CD4-positive, alpha-beta memory T cell (primary cell): Measurements from ENCODE around the gene ZNF735. TPM values are rescaled to one million over a fixed set of nuclear protein-coding genes. Genes with fewer than 3 reads are reported as not detected.
"Not testable (repeated sequence)": the region's sequence is repeated elsewhere in the genome, so short reads cannot be mapped to it uniquely, and the experiment has no call there.

Source experiments
- CTCF ChIA-PET: fragments of 350-600 bp; sonication (Branson Sonifier 250); formaldehyde crosslinking; loops from one replicate; lab custom pipeline; 2021; ENCODE audit warnings: inconsistent platforms; ENCODE audit not compliant: partially characterized antibody; lab: Charles Lee
- POLR2A ChIA-PET: fragments of 350-600 bp; sonication (Branson Sonifier 250); formaldehyde crosslinking; loops from one replicate; lab custom pipeline; 2021; ENCODE audit not compliant: partially characterized antibody; lab: Charles Lee
- DNase-seq, 5 donors: peaks; one replicate each; pipeline versions ENCODE4 v3.0.0 to v3.0.0-alpha.2; 2020 to 2022; ENCODE audit warnings: mixed read lengths in 1 of 5
- H3K27ac ChIP-seq: one replicate; pipeline ENCODE4 v1.7.0; 2013; ENCODE audit warnings: low read depth, low read length
- H3K27me3 ChIP-seq: 2 replicates; pipeline ENCODE4 v1.7.0; 2013; ENCODE audit warnings: mild to moderate bottlenecking, low read length, moderate library complexity; ENCODE audit not compliant: insufficient read depth
- H3K36me3 ChIP-seq: 2 replicates; pipeline ENCODE4 v1.7.0; 2013; ENCODE audit warnings: mild to moderate bottlenecking, low read length, moderate library complexity; ENCODE audit not compliant: insufficient read depth
- H3K4me1 ChIP-seq: 2 replicates; pipeline ENCODE4 v1.7.0; 2013; ENCODE audit warnings: mild to moderate bottlenecking, low read length, moderate library complexity; ENCODE audit not compliant: insufficient read depth
- H3K4me3 ChIP-seq, 2 donors: one replicate each; pipeline ENCODE4 v1.7.0; 2013; ENCODE audit warnings: low read length in 2 of 2, mild to moderate bottlenecking in 1 of 2
- H3K9me3 ChIP-seq, 2 donors: one replicate each; pipeline ENCODE4 v1.7.0; 2013; ENCODE audit warnings: low read length in 2 of 2, control low read depth in 1 of 2; ENCODE audit not compliant: control insufficient read depth in 1 of 2
- H3K27ac Mint-ChIP-seq, 7 donors: one replicate each; pipeline ENCODE4 v1.8.0; 2020 to 2021; ENCODE audit warnings: mixed read lengths in 7 of 7, mild to moderate bottlenecking in 6 of 7, inconsistent platforms in 3 of 7, moderate library complexity in 3 of 7
- H3K27me3 Mint-ChIP-seq, 2 donors: one replicate each; pipeline ENCODE4 v1.8.0; 2020 to 2021; ENCODE audit warnings: mixed read lengths in 2 of 2
- H3K36me3 Mint-ChIP-seq, 2 donors: one replicate each; pipeline ENCODE4 v1.8.0; 2020 to 2021; ENCODE audit warnings: mixed read lengths in 2 of 2, inconsistent platforms in 1 of 2, mild to moderate bottlenecking in 1 of 2
- H3K4me1 Mint-ChIP-seq, 4 donors: one replicate each; pipeline ENCODE4 v1.8.0; 2020 to 2021; ENCODE audit warnings: mixed read lengths in 4 of 4, mild to moderate bottlenecking in 1 of 4
- H3K4me3 Mint-ChIP-seq, 8 donors: one replicate each; pipeline ENCODE4 v1.8.0; 2020 to 2021; ENCODE audit warnings: mixed read lengths in 8 of 8, mild to moderate bottlenecking in 7 of 8, moderate library complexity in 6 of 8, inconsistent platforms in 3 of 8
- H3K9me3 Mint-ChIP-seq, 8 donors: one replicate each; pipeline ENCODE4 v1.8.0; 2020 to 2021; ENCODE audit warnings: mixed read lengths in 8 of 8, mild to moderate bottlenecking in 5 of 8, inconsistent platforms in 3 of 8, moderate library complexity in 1 of 8
- intact Hi-C: fragments of 100-400 bp; cut with micrococcal nuclease; formaldehyde crosslinking; loops from one replicate; pipeline ENCODE4 v1.15.1; 2023
- polyA plus RNA-seq, 2 donors: library from polyadenylated mRNA; unstranded; fragments of 300-500 nt; fragmentation: Illumina TruSeq; gene quantifications; one replicate each; pipeline ENCODE4 v1.2.3, GENCODE V29; 2021
- total RNA-seq, 2 experiments: library from RNA; stranded (reverse); gene quantifications; one replicate each; pipeline ENCODE4 v1.2.3, GENCODE V29; 2021

The ZNF735 gene
- total and polyA plus RNA-seq, 4 experiments from 2014 or later, result not detected

DNA sequence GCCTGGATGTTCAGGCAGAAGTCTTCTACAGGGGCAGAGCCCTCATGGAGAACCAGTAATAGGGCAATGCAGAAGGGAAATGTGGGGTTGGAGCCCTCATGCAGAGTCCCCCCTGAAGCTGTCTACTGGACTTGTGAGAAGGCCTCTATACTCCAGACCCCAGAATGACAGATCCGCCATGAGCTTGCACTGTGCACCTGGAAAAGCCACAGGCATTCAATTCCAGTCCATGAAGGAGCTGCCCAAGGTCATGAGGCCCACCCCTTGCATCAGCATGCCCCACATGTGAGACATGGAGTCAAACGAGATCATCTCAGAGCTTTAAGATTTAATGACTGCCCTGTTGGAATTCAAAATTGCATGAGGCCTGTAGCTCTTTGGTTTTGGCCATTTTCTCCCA, 16.4 kb downstream of the ZNF735 start:
- Histone ChIP-seq H3K36me3 (no peaks in the 10 kb centered on the region), H3K27ac (no peak overlapping the region), H3K27me3 (no peaks in the 10 kb centered on the region), H3K9me3 (no peaks in the 10 kb centered on the region), H3K4me3 (no peak overlapping the region), H3K4me1 (no peaks in the 10 kb centered on the region)
- no peak for DNase-seq
- Mint-ChIP-seq H3K27ac (no peak overlapping the region), H3K4me3 (no peak overlapping the region), H3K9me3 (peaks cover 10 to 80% (median 59%) of the 10 kb centered on the region in 8 donors), H3K36me3 (peaks cover 3 to 4% of the 10 kb centered on the region in 2 donors), H3K4me1 (no peaks in the 10 kb centered on the region), H3K27me3 (no peaks in the 10 kb centered on the region)
- ChIA-PET CTCF (no interaction called here), POLR2A (no interaction called here)
- intact Hi-C loops, result no loop called here

GRCh38 chr7:64228174-64228573, 21.2 kb downstream of the ZNF735 start, which contains the start of gene ZNF679:
TSS of gene ZNF679 (plus strand) at chr7:64228474. CDS start at chr7:64249118, 20,644 bp downstream.
- H3K4me1 Mint-ChIP-seq, POLR2A ChIA-PET, H3K36me3 Mint-ChIP-seq, H3K27me3 ChIP-seq, H3K27ac Mint-ChIP-seq, H3K4me3 ChIP-seq, H3K36me3 ChIP-seq, CTCF ChIA-PET, intact Hi-C loops, H3K4me1 ChIP-seq, DNase-seq, H3K27me3 Mint-ChIP-seq, H3K9me3 ChIP-seq, H3K27ac ChIP-seq, H3K4me3 Mint-ChIP-seq: not testable (repeated sequence)
- H3K9me3 Mint-ChIP-seq, result peaks cover 22 to 55% (median 35%) of the 10 kb centered on the region in 8 donors

DNA sequence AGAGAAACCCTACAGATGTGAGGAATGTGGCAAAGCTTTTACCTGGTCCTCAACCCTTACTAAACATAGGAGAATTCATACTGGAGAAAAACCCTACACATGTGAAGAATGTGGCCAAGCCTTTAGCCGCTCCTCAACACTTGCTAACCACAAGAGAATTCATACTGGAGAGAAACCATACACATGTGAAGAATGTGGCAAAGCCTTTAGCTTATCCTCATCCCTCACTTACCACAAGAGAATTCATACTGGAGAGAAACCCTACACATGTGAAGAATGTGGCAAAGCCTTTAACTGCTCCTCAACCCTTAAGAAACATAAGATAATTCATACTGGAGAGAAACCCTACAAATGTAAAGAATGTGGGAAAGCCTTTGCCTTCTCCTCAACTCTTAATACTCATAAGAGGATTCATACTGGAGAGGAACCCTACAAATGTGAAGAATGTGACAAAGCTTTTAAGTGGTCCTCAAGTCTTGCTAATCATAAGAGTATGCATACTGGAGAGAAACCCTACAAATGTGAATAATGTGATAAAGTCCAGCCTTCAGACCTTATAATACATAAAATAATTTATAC, 59.4 kb downstream of the ZNF735 start:
- Histone ChIP-seq H3K4me3 (no peak overlapping the region), H3K36me3 (no peaks in the 10 kb centered on the region), H3K4me1 (no peaks in the 10 kb centered on the region), H3K27ac (no peak overlapping the region), H3K9me3 (peaks cover 0 to 15% of the 10 kb centered on the region in 2 donors), H3K27me3 (no peaks in the 10 kb centered on the region)
- intact Hi-C loops, result no loop called here
- no peaks in the 10 kb centered on the region for H3K4me1 Mint-ChIP-seq
- H3K9me3 Mint-ChIP-seq, result peaks cover 3 to 74% (median 47%) of the 10 kb centered on the region in 8 donors
- DNase-seq, result no peak
- no peak overlapping the region for H3K27ac Mint-ChIP-seq
- no peak overlapping the region for H3K4me3 Mint-ChIP-seq
- no peaks in the 10 kb centered on the region for H3K27me3 Mint-ChIP-seq
- CTCF ChIA-PET, result no interaction called here
- H3K36me3 Mint-ChIP-seq, result peaks cover 7 to 14% of the 10 kb centered on the region in 2 donors
- POLR2A ChIA-PET, result no interaction called here

Other genes with a start within 250 kb of the ZNF735 start
- gene ZNF722, start 208.4 kb upstream of the ZNF735 start, total RNA-seq, result not detected
- not detected for gene ZNF722, start 208.4 kb upstream of the ZNF735 start, polyA plus RNA-seq
- gene ZNF727, start 161.8 kb upstream of the ZNF735 start, total RNA-seq, result under 1 TPM; 0.20 to 0.25 TPM
- gene ZNF727, start 161.8 kb upstream of the ZNF735 start, polyA plus RNA-seq, result not detected
- gene ZNF679, start 21.3 kb downstream of the ZNF735 start, total RNA-seq, result not detected
- gene ZNF679, start 21.3 kb downstream of the ZNF735 start, polyA plus RNA-seq, result not detected
- gene ZNF736, start 106.8 kb downstream of the ZNF735 start, total RNA-seq, result 10 to 100 TPM; 43.6 to 48.2 TPM
- 1 to 10 TPM in 1 of 2 donors, under 1 TPM in 1; 0.32 to 4.3 TPM for gene ZNF736, start 106.8 kb downstream of the ZNF735 start, polyA plus RNA-seq